ENCODE data around the gene FAM241B. TPM values are rescaled to one million over a fixed set of nuclear protein-coding genes. Genes with fewer than 3 reads are reported as not detected.

The FAM241B gene
- total and polyA plus RNA-seq, 2 of the 4 experiments (the other 2 are of a cell fraction), result 0.18 to 1.4 TPM

DNA sequence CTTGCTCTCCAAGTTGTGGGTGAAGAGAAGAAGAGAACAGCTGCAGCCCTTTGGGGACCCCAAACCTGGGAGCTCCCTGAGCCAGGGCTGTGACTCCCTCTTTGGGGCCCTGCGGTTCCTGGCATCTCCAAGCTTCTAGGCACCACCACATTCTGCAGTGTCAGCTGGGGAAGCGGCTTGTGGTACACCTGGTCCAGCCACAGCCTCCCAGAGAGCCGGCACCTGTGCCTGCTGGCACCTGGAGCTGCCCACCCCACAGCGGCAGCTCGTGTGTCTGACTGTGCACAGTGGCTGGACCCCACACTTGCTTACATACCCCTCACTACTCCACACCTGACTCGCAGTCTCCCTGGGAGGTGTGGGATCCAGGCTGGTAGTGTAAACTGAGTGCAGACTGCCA lies 23.5 kb downstream of the FAM241B start:
- no peak for TF ChIP-seq CHD1 (IDR thresholded peaks at IDR 0.05; ENCODE audit: low read depth, low read length)
- TF ChIP-seq, protein P1, sequence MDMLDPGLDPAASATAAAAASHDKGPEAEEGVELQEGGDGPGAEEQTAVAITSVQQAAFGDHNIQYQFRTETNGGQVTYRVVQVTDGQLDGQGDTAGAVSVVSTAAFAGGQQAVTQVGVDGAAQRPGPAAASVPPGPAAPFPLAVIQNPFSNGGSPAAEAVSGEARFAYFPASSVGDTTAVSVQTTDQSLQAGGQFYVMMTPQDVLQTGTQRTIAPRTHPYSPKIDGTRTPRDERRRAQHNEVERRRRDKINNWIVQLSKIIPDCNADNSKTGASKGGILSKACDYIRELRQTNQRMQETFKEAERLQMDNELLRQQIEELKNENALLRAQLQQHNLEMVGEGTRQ (IDR thresholded peaks at IDR 0.05; ENCODE audit: low read depth, low read length), result no peak
- TF ChIP-seq, protein P2, sequence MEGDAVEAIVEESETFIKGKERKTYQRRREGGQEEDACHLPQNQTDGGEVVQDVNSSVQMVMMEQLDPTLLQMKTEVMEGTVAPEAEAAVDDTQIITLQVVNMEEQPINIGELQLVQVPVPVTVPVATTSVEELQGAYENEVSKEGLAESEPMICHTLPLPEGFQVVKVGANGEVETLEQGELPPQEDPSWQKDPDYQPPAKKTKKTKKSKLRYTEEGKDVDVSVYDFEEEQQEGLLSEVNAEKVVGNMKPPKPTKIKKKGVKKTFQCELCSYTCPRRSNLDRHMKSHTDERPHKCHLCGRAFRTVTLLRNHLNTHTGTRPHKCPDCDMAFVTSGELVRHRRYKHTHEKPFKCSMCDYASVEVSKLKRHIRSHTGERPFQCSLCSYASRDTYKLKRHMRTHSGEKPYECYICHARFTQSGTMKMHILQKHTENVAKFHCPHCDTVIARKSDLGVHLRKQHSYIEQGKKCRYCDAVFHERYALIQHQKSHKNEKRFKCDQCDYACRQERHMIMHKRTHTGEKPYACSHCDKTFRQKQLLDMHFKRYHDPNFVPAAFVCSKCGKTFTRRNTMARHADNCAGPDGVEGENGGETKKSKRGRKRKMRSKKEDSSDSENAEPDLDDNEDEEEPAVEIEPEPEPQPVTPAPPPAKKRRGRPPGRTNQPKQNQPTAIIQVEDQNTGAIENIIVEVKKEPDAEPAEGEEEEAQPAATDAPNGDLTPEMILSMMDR (conservative IDR thresholded peaks at IDR 0.05; ENCODE audit: low read depth, low read length), result no peak
- no peak for TF ChIP-seq FOS (IDR thresholded peaks at IDR 0.05; ENCODE audit: low read depth, low read length)
- TF ChIP-seq BHLHE40 (IDR thresholded peaks at IDR 0.05; ENCODE audit: low read depth, low read length), result no peak
- TF ChIP-seq MXI1 (IDR thresholded peaks at IDR 0.05; ENCODE audit: borderline replicate concordance, low read depth, low read length), result no peak
- TF ChIP-seq CEBPB (IDR thresholded peaks at IDR 0.05; ENCODE audit: low read depth, low read length), result no peak
- TF ChIP-seq RCOR1 (IDR thresholded peaks at IDR 0.05; ENCODE audit: insufficient replicate concordance, low read length), result no peak
- H3K4me1 ChIP-seq (ENCODE audit: control insufficient read depth, insufficient read depth, low read length), result no peaks in the 10 kb centered on the region
- H2AK5ac ChIP-seq (ENCODE audit: low read depth, low read length), result no peak overlapping the region
- WGBS, 2 experiments (ENCODE audit: extremely low coverage in 2 of 2, insufficient read length in 1 of 2), result no CpG with 5 or more reads among the region's 6 CpGs
- POLR2A ChIA-PET (ENCODE audit: unreplicated experiment), result no interaction called here
- H3K56ac ChIP-seq (ENCODE audit: extremely low read depth, insufficient read depth, low read length), result no peak overlapping the region
- H4K91ac ChIP-seq (ENCODE audit: insufficient read depth, low read depth, low read length), result no peak overlapping the region
- no peak overlapping the region for H4K8ac ChIP-seq (ENCODE audit: low read depth in 2 of 2, low read length in 2 of 2)
- H3K9me1 ChIP-seq (ENCODE audit: insufficient read depth, low read length), result no peaks in the 10 kb centered on the region
- BruUV-seq (replicated peaks), result no TSS peak
- H4K5ac ChIP-seq (ENCODE audit: low read depth, low read length), result no peak overlapping the region
- intact Hi-C loops (cut with micrococcal nuclease) (no loop called here), in situ Hi-C loops (cut with MboI; ENCODE audit: low sequenced_read_pairs) (no loop called here), dilution Hi-C loops (cut with HindIII; ENCODE audit: low sequenced_read_pairs, unreplicated experiment) (no loop called here)
- H3K23ac ChIP-seq (ENCODE audit: low read depth, low read length), result no peak overlapping the region
- H3K27ac ChIP-seq (ENCODE audit: insufficient read depth, low read length), result no peak overlapping the region
- H3K9ac ChIP-seq (ENCODE audit: low read depth, low read length), result no peak overlapping the region
- H3K27me3 ChIP-seq (ENCODE audit: control insufficient read depth, insufficient read depth, low read length), result peaks cover 75% of the 10 kb centered on the region
- no peak overlapping the region for H3K4ac ChIP-seq (ENCODE audit: low read depth, low read length)
- H2BK120ac ChIP-seq (ENCODE audit: low read depth, low read length), result no peak overlapping the region
- no peak overlapping the region for H3K4me3 ChIP-seq (ENCODE audit: insufficient read depth, low read depth, low read length)
- no peak overlapping the region for H2AFZ ChIP-seq (replicated peaks; ENCODE audit: low read length, poor library complexity)
- no peak for ATAC-seq (ENCODE audit: low read depth)
- H3K4me2 ChIP-seq (ENCODE audit: low read depth, low read length), result no peak overlapping the region
- CTCF ChIA-PET, result interaction anchor here (1.0 kb wide), 1 partner anchor 42 kb away, joined by 3 read pairs; no protein-coding TSS in a partner anchor
- no peak overlapping the region for H3K14ac ChIP-seq (replicated peaks; ENCODE audit: low read depth, low read length)
- H3K36me3 ChIP-seq (ENCODE audit: control insufficient read depth, insufficient read depth, low read length), result no peaks in the 10 kb centered on the region
- peaks cover 5% of the 10 kb centered on the region for H3K9me3 ChIP-seq (ENCODE audit: control insufficient read depth, insufficient read depth, low read length)
- no peak overlapping the region for H2AK9ac ChIP-seq (replicated peaks; ENCODE audit: low read depth, low read length, poor library complexity)
- H2BK5ac ChIP-seq (ENCODE audit: low read depth, low read length, poor library complexity, severe bottlenecking), result no peak overlapping the region
- H3K79me1 ChIP-seq (ENCODE audit: low read depth in 1 of 2, low read length in 2 of 2), result no peaks in the 10 kb centered on the region
- no peak overlapping the region for H2BK15ac ChIP-seq (ENCODE audit: low read depth, low read length)
- H3K18ac ChIP-seq (ENCODE audit: low read depth, low read length), result no peak overlapping the region
- no peaks in the 10 kb centered on the region for H4K20me1 ChIP-seq (ENCODE audit: insufficient read depth, low read length)
- no peak overlapping the region for H2BK20ac ChIP-seq (ENCODE audit: low read depth, low read length)
- DNase-seq, result no peak

Measured in IMR-90 (cell line).